Stomach smooth muscle (tissue), 2 donors: ENCODE data around the gene SETX.
"Not testable (repeated sequence)": the region's sequence is repeated elsewhere in the genome, so short reads cannot be mapped to it uniquely, and the experiment has no call there.

Experiments used
- H3K27ac ChIP-seq: one replicate; pipeline ENCODE4 v1.7.0; 2013; ENCODE audit warnings: mild to moderate bottlenecking, low read length, inconsistent platforms
- H3K27me3 ChIP-seq, 2 donors: one replicate each; pipeline ENCODE4 v1.7.0; 2013; ENCODE audit warnings: low read length in 2 of 2; ENCODE audit not compliant: insufficient read depth in 2 of 2, control insufficient read depth in 1 of 2
- H3K36me3 ChIP-seq, 2 donors: one replicate each; pipeline ENCODE4 v1.7.0; 2013; ENCODE audit warnings: low read length in 2 of 2; ENCODE audit not compliant: control insufficient read depth in 2 of 2, insufficient read depth in 2 of 2
- H3K4me1 ChIP-seq: one replicate; pipeline ENCODE4 v1.7.0; 2013; ENCODE audit warnings: low read length; ENCODE audit not compliant: control insufficient read depth, insufficient read depth
- H3K4me3 ChIP-seq, 2 donors: one replicate each; pipeline ENCODE4 v1.7.0; 2013; ENCODE audit warnings: low read length in 2 of 2
- H3K9ac ChIP-seq, 2 donors: one replicate each; pipeline ENCODE4 v1.7.0; 2013; ENCODE audit warnings: low read length in 2 of 2, mild to moderate bottlenecking in 1 of 2
- H3K9me3 ChIP-seq, 2 donors: one replicate each; pipeline ENCODE4 v1.7.0; 2013; ENCODE audit warnings: low read length in 2 of 2; ENCODE audit not compliant: control insufficient read depth in 2 of 2
- donor health status: healthy.
- donor health status: Pancreatic carcinoma.

Gene SETX

GRCh38 chr9:132287256-132287760 lies 67.5 kb downstream of the SETX start:
- Histone ChIP-seq H3K4me1 (no peaks in the 10 kb centered on the region), H3K4me3 (no peak overlapping the region), H3K27ac (no peak overlapping the region), H3K9ac (no peak overlapping the region), H3K9me3 (no peaks in the 10 kb centered on the region), H3K27me3 (no peaks in the 10 kb centered on the region), H3K36me3 (peaks cover 35 to 37% of the 10 kb centered on the region in 2 donors)

GRCh38 chr9:132283863-132284262 lies 70.9 kb downstream of the SETX start:
- no peak overlapping the region for H3K4me3 ChIP-seq
- no peaks in the 10 kb centered on the region for H3K4me1 ChIP-seq
- no peak overlapping the region for H3K9ac ChIP-seq
- no peaks in the 10 kb centered on the region for H3K27me3 ChIP-seq
- peaks cover 49 to 58% of the 10 kb centered on the region in 2 donors for H3K36me3 ChIP-seq
- no peaks in the 10 kb centered on the region for H3K9me3 ChIP-seq
- no peak overlapping the region for H3K27ac ChIP-seq

- no peak overlapping the region for H3K9ac ChIP-seq
- no peak overlapping the region for H3K27ac ChIP-seq
- no peaks in the 10 kb centered on the region for H3K9me3 ChIP-seq
- no peaks in the 10 kb centered on the region for H3K27me3 ChIP-seq
- H3K4me3 ChIP-seq: no peak overlapping the region
- peaks cover 53 to 62% of the 10 kb centered on the region in 2 donors for H3K36me3 ChIP-seq
- no peaks in the 10 kb centered on the region for H3K4me1 ChIP-seq
Observed at GRCh38 chr9:132283165-132283564, 71.6 kb downstream of the SETX start.

GRCh38 chr9:132274861-132275260 lies 79.9 kb downstream of the SETX start:
- no peaks in the 10 kb centered on the region for H3K27me3 ChIP-seq
- H3K36me3 ChIP-seq: peaks cover 47 to 52% of the 10 kb centered on the region in 2 donors
- H3K9ac ChIP-seq: no peak overlapping the region
- no peaks in the 10 kb centered on the region for H3K9me3 ChIP-seq
- H3K4me1 ChIP-seq: no peaks in the 10 kb centered on the region
- H3K27ac ChIP-seq: no peak overlapping the region
- no peak overlapping the region for H3K4me3 ChIP-seq

DNA sequence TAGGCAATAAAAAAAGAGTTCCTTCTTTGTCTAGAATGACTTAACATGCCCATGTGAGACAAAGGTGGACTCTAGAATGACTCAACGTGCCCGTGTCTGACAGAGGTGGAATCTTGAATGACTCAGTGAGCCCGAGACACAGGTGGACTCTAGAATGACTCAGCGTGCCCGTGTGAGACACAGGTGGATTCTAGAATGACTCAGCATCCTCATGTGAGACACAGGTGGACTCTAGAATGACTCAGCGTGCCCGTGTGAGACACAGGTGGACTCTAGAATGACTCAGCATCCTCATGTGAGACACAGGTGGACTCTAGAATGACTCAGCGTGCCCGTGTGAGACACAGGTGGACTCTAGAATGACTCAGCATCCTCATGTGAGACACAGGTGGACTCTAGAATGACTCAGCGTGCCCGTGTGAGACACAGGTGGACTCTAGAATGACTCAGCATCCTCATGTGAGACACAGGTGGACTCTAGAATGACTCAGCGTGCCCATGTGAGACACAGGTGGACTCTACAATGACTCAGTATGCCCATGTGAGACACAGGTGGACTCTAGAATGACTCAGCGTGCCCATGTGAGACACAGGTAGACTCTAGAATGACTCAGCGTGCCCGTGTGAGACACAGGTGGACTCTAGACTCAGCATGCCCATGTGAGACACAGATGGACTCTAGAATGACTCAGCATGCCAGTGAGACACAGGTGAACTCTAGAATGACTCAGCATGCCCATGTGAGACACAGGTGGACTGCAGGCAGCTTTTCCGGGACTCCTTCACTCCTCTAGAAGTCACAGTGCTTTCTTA lies 84.9 kb downstream of the SETX start:
- H3K36me3 ChIP-seq: peaks cover 31 to 39% of the 10 kb centered on the region in 2 donors
- H3K9ac ChIP-seq, H3K27me3 ChIP-seq, H3K9me3 ChIP-seq, H3K4me3 ChIP-seq, H3K27ac ChIP-seq, H3K4me1 ChIP-seq: not testable (repeated sequence)

DNA sequence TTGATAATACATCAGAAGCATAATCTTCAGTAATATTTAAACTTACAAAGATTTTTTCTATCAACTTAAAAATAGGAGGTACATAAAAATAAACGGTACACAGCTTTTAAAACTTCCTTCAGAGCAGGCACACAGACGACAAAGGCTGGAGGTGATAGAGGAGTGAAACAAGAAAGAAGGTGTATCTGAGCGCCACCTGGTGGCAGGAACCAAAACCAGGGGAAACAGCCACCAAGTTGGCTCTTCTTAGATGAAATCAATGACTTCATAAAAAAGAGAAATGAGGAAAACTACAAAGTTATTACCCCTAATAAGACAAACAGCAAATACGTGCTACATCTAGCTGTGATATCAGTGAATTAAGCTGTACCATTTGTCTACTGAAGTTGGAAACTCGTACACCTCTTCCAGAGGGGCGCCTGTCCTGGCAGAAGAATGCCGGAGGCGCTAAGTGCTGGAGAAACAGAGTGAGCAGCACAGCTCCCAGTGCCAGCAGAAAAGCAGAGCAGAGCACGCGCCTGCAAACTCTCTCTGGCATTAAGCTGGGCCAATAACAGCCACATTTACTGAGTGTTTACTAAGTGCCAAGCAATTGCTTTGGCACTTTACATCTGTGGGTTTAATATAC lies 85.9 kb downstream of the SETX start:
- H3K27me3 ChIP-seq: no peaks in the 10 kb centered on the region
- H3K36me3 ChIP-seq: peaks cover 39 to 47% of the 10 kb centered on the region in 2 donors

DNA sequence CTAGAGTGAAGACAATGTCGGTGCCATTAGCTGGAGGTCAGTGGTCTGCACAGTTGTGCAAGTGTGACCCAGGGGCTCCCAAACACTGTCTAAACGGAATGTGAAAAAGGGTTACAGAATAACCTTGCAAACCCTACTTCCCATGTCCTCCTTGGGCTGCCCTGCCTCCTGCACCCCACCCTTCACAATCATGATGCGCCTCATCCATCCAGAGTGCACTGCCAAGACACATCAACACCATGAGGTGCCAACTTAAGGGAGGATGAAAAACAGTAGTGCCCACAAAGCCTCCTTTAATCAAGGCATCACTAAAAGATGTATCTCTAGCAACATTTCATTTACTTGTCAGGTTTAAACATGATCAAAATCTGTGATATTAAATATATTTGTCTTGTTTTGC lies 87.1 kb downstream of the SETX start:
- H3K36me3 ChIP-seq: peaks cover 43 to 52% of the 10 kb centered on the region in 2 donors
- no peaks in the 10 kb centered on the region for H3K27me3 ChIP-seq
- H3K9ac ChIP-seq: no peak overlapping the region
- no peaks in the 10 kb centered on the region for H3K9me3 ChIP-seq
- no peak overlapping the region for H3K27ac ChIP-seq
- H3K4me3 ChIP-seq: no peak overlapping the region
- no peaks in the 10 kb centered on the region for H3K4me1 ChIP-seq

More for the DNA sequence above, 85.9 kb downstream of the SETX start:
- no peak overlapping the region for H3K4me3 ChIP-seq
- H3K4me1 ChIP-seq: no peaks in the 10 kb centered on the region
- no peak overlapping the region for H3K27ac ChIP-seq
- no peak overlapping the region for H3K9ac ChIP-seq
- H3K9me3 ChIP-seq: no peaks in the 10 kb centered on the region

DNA sequence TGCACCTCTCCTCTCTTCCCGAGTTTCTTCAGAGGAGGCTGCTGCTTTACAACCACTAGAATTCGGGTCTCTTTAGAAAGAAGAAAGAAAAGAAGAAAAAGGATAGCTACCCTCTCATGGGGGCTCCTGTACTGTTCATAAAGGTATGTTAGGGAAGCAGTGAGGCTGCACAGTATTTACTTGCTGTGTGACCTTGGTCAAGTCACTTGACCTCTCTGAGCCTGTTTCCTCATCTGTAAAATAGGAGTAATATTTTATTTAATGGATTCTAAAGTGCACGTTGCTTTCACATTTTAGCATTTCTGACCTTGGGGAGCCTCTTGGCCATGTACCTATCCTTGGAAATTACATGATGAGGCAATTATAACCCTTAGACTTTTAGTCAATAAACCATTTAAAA lies 88.8 kb downstream of the SETX start:
- Histone ChIP-seq H3K36me3 (peaks cover 48 to 55% of the 10 kb centered on the region in 2 donors), H3K4me1 (no peaks in the 10 kb centered on the region), H3K27ac (no peak overlapping the region)

DNA sequence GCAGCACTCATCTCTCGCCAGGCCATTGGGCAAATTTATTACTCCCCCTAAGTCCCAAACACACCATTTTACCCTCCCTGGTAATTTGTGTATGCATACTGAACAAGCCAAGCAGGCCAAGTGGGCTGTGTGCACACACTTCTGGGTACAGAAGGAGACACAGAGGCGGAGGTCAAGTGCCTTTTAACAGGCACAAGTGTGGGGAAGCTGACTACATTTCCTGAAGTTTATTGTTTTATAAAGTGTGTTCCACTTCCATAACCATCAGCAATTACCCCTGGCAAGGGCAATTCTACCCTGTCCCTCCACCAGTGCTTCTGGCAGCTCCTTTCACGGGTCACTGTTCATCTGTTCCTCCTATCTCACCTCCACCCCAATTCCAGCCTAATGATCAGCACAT lies 93.9 kb downstream of the SETX start:
- Histone ChIP-seq H3K27ac (no peak overlapping the region), H3K36me3 (peaks cover 26 to 28% of the 10 kb centered on the region in 2 donors), H3K4me1 (peaks cover 5% of the 10 kb centered on the region), H3K4me3 (no peak overlapping the region), H3K9ac (no peak overlapping the region), H3K9me3 (no peaks in the 10 kb centered on the region), H3K27me3 (no peaks in the 10 kb centered on the region)

More for the DNA sequence above, 88.8 kb downstream of the SETX start:
- H3K9ac ChIP-seq: no peak overlapping the region
- H3K9me3 ChIP-seq: no peaks in the 10 kb centered on the region
- no peak overlapping the region for H3K4me3 ChIP-seq
- no peaks in the 10 kb centered on the region for H3K27me3 ChIP-seq

DNA sequence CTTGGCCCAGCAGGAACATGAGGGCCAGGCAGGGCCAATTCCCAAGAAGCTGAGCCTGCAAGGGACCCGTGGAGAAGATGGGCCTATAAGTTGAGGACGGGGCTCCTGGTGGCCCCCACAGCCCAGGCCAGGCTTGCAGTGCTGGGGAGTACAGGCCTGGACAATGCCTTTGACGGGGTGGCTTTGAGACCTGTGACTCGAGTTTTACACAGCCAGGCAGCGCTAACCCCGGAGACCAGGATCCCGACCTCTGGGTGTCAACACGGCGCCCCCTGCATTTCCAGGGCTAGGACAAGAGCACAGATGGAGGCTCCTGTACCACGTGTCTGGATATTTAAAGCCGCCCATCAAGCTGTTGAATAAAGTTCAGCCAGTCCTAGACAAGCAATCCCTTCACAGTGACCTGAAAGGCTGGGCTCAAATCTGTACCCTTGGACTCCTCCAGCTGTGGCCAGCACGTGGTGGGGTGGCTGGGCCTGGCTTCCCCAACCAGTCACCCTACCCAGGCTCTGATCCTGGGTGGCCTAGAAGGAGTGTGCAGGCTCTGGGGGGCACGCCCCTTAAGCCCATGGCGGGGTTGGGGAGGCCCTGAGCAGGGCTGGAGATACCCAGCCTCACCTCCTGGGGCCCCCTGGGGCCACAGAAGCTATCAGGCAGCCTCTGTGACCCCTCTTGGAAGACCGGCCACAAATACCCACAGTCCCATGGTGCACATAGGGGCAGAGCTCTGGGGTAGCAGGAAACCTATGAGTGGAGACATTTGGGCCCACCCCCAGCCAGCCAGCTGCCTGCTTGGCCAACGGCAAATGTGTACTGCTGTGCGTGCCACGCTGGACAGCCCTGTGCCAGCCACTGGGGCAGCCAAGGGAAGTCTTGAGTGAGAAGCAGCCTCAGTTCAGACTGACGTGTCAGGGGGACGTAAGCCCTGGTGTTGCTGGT lies 104.2 kb downstream of the SETX start:
- H3K4me1 ChIP-seq: no peaks in the 10 kb centered on the region
- H3K9me3 ChIP-seq: no peaks in the 10 kb centered on the region
- H3K27ac ChIP-seq: no peak overlapping the region
- no peak overlapping the region for H3K9ac ChIP-seq
- H3K27me3 ChIP-seq: peaks cover 2 to 4% of the 10 kb centered on the region in 2 donors
- H3K36me3 ChIP-seq: no peaks in the 10 kb centered on the region
- H3K4me3 ChIP-seq: no peak overlapping the region
